ENCODE data around the gene RUBCNL.
A peak's percentile ranks its signal among the peaks of the same experiment; 100 is the strongest.

Gene RUBCNL

GRCh38 chr13:46388846-46389245 is 1.8 kb upstream of the RUBCNL start:
- Histone ChIP-seq H3K4me2 (ENCODE audit: low read depth, low read length, poor library complexity, severe bottlenecking) (peak overlapping the region; percentile 80), H3F3A (ENCODE audit: low read depth) (peaks cover 18% of the 10 kb centered on the region; the same call in 1 of the 2 replicates), H3K4me1 (ENCODE audit: insufficient read depth, low read length, poor library complexity, severe bottlenecking) (peaks cover 60% of the 10 kb centered on the region), H4K20me1 (ENCODE audit: insufficient read depth, low read length, poor library complexity, severe bottlenecking) (no peaks in the 10 kb centered on the region), H3K9me3 (ENCODE audit: insufficient read depth, low read depth, low read length) (no peaks in the 10 kb centered on the region), H3K9ac (ENCODE audit: low read depth, low read length, poor library complexity, severe bottlenecking) (no peak overlapping the region), H3K79me2 (ENCODE audit: insufficient read depth, low read length) (peaks cover 29% of the 10 kb centered on the region), H3K27me3 (ENCODE audit: insufficient read depth, low read length, poor library complexity, severe bottlenecking) (no peaks in the 10 kb centered on the region), H3K4me3 (ENCODE audit: low read length, poor library complexity, severe bottlenecking) (no peak overlapping the region), H3K9me2 (replicated peaks; ENCODE audit: low read depth, low read length) (no peaks in the 10 kb centered on the region), H3K36me3 (ENCODE audit: insufficient read depth, low read length) (no peaks in the 10 kb centered on the region), H2AFZ (ENCODE audit: low read length) (no peak overlapping the region)
- TF ChIP-seq CTCF (conservative IDR thresholded peaks at IDR 0.05; ENCODE audit: low read length) (no peak), EZH2phosphoT487 (IDR thresholded peaks at IDR 0.05; ENCODE audit: borderline replicate concordance) (no peak)

- peaks cover 60% of the 10 kb centered on the region for H3K4me1 ChIP-seq (ENCODE audit: insufficient read depth, low read length, poor library complexity, severe bottlenecking)
- peak overlapping the region; percentile 80 for H3K4me2 ChIP-seq (ENCODE audit: low read depth, low read length, poor library complexity, severe bottlenecking)
- H3K9ac ChIP-seq (ENCODE audit: low read depth, low read length, poor library complexity, severe bottlenecking): no peak overlapping the region
Measured at GRCh38 chr13:46388308-46388707, 1.3 kb upstream of the RUBCNL start.

GRCh38 chr13:46386392-46387063 is 524 bp downstream of the RUBCNL start:
- Histone ChIP-seq H4K20me1 (ENCODE audit: insufficient read depth, low read length, poor library complexity, severe bottlenecking) (no peaks in the 10 kb centered on the region), H3K4me1 (ENCODE audit: insufficient read depth, low read length, poor library complexity, severe bottlenecking) (peaks cover 53% of the 10 kb centered on the region), H3K9me3 (ENCODE audit: insufficient read depth, low read depth, low read length) (no peaks in the 10 kb centered on the region), H3K27me3 (ENCODE audit: insufficient read depth, low read length, poor library complexity, severe bottlenecking) (no peaks in the 10 kb centered on the region), H3K9ac (ENCODE audit: low read depth, low read length, poor library complexity, severe bottlenecking) (peak overlapping the region; percentile 74), H3K4me3 (ENCODE audit: low read length, poor library complexity, severe bottlenecking) (peak overlapping the region; percentile 83), H2AFZ (ENCODE audit: low read length) (peak overlapping the region; percentile 94), H3K79me2 (ENCODE audit: insufficient read depth, low read length) (peaks cover 48% of the 10 kb centered on the region), H3K9me2 (replicated peaks; ENCODE audit: low read depth, low read length) (no peaks in the 10 kb centered on the region), H3K4me2 (ENCODE audit: low read depth, low read length, poor library complexity, severe bottlenecking) (peak overlapping the region; percentile 78), H3K36me3 (ENCODE audit: insufficient read depth, low read length) (no peaks in the 10 kb centered on the region), H3F3A (ENCODE audit: low read depth) (peaks cover 12% of the 10 kb centered on the region; the same call in 1 of the 2 replicates)
- TF ChIP-seq CTCF (conservative IDR thresholded peaks at IDR 0.05; ENCODE audit: low read length) (no peak), EZH2phosphoT487 (IDR thresholded peaks at IDR 0.05; ENCODE audit: borderline replicate concordance) (no peak)

More at GRCh38 chr13:46388308-46388707, 1.3 kb upstream of the RUBCNL start:
- Histone ChIP-seq H3K79me2 (ENCODE audit: insufficient read depth, low read length) (peaks cover 34% of the 10 kb centered on the region), H2AFZ (ENCODE audit: low read length) (no peak overlapping the region), H3K4me3 (ENCODE audit: low read length, poor library complexity, severe bottlenecking) (no peak overlapping the region), H3K9me2 (replicated peaks; ENCODE audit: low read depth, low read length) (no peaks in the 10 kb centered on the region), H3K9me3 (ENCODE audit: insufficient read depth, low read depth, low read length) (no peaks in the 10 kb centered on the region), H3K27me3 (ENCODE audit: insufficient read depth, low read length, poor library complexity, severe bottlenecking) (no peaks in the 10 kb centered on the region), H3K36me3 (ENCODE audit: insufficient read depth, low read length) (no peaks in the 10 kb centered on the region), H3F3A (ENCODE audit: low read depth) (peaks cover 18% of the 10 kb centered on the region; the same call in 1 of the 2 replicates), H4K20me1 (ENCODE audit: insufficient read depth, low read length, poor library complexity, severe bottlenecking) (no peaks in the 10 kb centered on the region)
- TF ChIP-seq EZH2phosphoT487 (IDR thresholded peaks at IDR 0.05; ENCODE audit: borderline replicate concordance): no peak
- TF ChIP-seq CTCF (conservative IDR thresholded peaks at IDR 0.05; ENCODE audit: low read length): no peak

All from Loucy (cell line).